Measurements from ENCODE around the gene STRBP. TPM values are rescaled to one million over a fixed set of nuclear protein-coding genes. Genes with fewer than 3 reads are reported as not detected.
"Not testable (repeated sequence)": the region's sequence is repeated elsewhere in the genome, so short reads cannot be mapped to it uniquely, and the experiment has no call there.

Gene STRBP
- total RNA-seq, 4 donors from 2014 or later, result 10.6 to 18.4 (median 14.5) TPM

DNA sequence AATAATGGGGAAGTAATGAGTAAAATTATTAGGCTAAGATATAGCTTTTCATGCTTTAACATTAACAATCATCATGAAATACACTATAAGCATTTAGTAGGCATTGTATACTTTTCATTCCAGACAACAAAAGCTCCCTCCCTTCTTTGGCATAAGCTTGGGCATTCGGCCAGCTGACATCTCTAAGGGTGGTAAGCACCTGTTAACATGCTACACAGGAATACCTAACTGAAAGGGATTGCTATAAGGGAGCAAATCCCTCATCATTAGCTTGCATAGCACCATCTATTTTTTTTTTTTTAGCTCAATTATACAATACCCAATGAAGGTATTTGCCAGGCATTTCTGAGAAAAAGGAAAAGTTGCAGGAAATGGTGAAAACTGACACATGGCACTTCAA lies 16.6 kb downstream of the STRBP start:
- no peak for DNase-seq (ENCODE audit: low spot score in 2 of 2)
- H3K4me3 ChIP-seq, result no peak overlapping the region
- no peaks in the 10 kb centered on the region for H3K4me1 ChIP-seq
- no peaks in the 10 kb centered on the region for H3K36me3 ChIP-seq
- H3K27me3 ChIP-seq, result no peaks in the 10 kb centered on the region
- no peak overlapping the region for H3K27ac ChIP-seq
- 69% methylated on average over 1 of the region's 1 CpG for WGBS
- no peak for TF ChIP-seq EP300 (IDR thresholded peaks at IDR 0.05)
- no peak for TF ChIP-seq POLR2AphosphoS5 (IDR thresholded peaks at IDR 0.05)
- TF ChIP-seq POLR2A (IDR thresholded peaks at IDR 0.05), result no peak
- TF ChIP-seq, protein P1, sequence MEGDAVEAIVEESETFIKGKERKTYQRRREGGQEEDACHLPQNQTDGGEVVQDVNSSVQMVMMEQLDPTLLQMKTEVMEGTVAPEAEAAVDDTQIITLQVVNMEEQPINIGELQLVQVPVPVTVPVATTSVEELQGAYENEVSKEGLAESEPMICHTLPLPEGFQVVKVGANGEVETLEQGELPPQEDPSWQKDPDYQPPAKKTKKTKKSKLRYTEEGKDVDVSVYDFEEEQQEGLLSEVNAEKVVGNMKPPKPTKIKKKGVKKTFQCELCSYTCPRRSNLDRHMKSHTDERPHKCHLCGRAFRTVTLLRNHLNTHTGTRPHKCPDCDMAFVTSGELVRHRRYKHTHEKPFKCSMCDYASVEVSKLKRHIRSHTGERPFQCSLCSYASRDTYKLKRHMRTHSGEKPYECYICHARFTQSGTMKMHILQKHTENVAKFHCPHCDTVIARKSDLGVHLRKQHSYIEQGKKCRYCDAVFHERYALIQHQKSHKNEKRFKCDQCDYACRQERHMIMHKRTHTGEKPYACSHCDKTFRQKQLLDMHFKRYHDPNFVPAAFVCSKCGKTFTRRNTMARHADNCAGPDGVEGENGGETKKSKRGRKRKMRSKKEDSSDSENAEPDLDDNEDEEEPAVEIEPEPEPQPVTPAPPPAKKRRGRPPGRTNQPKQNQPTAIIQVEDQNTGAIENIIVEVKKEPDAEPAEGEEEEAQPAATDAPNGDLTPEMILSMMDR (IDR thresholded peaks at IDR 0.05), result no peak
- H3K9me3 ChIP-seq, result no peaks in the 10 kb centered on the region

DNA sequence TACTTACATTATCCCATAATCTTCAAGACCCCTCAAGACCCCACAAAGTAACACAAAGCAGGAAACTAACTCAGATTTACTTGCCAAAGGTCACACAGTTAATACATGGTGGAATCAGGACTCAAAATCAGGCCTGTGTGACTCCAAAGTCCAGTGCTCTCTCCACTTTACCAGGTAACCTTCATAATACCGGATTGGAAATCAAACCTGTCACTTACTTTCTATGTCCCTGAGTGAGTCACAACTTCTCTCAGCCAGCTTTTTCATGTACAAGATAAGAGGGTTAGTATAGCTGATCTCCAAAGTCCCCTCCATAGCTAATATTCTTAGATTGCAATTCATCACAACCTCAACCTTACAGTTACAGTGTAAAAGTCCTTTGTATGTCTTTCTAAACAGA lies 17.1 kb downstream of the STRBP start:
- Histone ChIP-seq H3K9me3 (no peaks in the 10 kb centered on the region), H3K4me3 (no peak overlapping the region), H3K36me3 (no peaks in the 10 kb centered on the region), H3K27me3 (no peaks in the 10 kb centered on the region), H3K4me1 (no peaks in the 10 kb centered on the region), H3K27ac (no peak overlapping the region)
- TF ChIP-seq POLR2A (IDR thresholded peaks at IDR 0.05) (no peak), POLR2AphosphoS5 (IDR thresholded peaks at IDR 0.05) (no peak), EP300 (IDR thresholded peaks at IDR 0.05) (no peak)
- TF ChIP-seq, protein P1 (IDR thresholded peaks at IDR 0.05), result no peak
- DNase-seq (ENCODE audit: low spot score in 2 of 2), result no peak
- WGBS, result 87% methylated on average over 1 of the region's 1 CpG

DNA sequence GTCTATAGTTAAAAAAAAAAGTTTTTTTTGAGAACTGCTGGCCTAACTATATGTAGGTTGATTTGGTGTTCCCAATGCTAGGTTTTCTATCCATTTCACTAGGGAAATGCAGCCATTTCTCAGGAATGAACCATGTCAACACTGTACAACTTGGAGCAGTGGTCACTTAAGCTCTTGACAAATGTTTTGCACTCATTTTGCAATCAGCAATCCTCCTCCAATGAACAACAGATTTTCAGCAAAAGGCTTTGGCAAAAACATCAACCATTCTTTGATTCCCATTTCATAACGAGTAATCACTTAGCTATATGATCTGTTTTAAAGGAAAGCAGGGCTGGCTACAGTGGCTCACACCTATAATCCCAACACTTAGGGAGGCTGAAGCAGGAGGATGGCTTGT lies 17.9 kb downstream of the STRBP start:
- 86% methylated on average over 1 of the region's 1 CpG for WGBS
- Histone ChIP-seq H3K36me3 (no peaks in the 10 kb centered on the region), H3K4me1 (no peaks in the 10 kb centered on the region), H3K27me3 (no peaks in the 10 kb centered on the region), H3K9me3 (no peaks in the 10 kb centered on the region), H3K27ac (no peak overlapping the region), H3K4me3 (no peak overlapping the region)
- TF ChIP-seq POLR2A (IDR thresholded peaks at IDR 0.05), result no peak
- TF ChIP-seq, protein P1 (IDR thresholded peaks at IDR 0.05), result no peak
- TF ChIP-seq POLR2AphosphoS5 (IDR thresholded peaks at IDR 0.05), result no peak
- no peak for TF ChIP-seq EP300 (IDR thresholded peaks at IDR 0.05)
- DNase-seq (ENCODE audit: low spot score in 2 of 2), result no peak

DNA sequence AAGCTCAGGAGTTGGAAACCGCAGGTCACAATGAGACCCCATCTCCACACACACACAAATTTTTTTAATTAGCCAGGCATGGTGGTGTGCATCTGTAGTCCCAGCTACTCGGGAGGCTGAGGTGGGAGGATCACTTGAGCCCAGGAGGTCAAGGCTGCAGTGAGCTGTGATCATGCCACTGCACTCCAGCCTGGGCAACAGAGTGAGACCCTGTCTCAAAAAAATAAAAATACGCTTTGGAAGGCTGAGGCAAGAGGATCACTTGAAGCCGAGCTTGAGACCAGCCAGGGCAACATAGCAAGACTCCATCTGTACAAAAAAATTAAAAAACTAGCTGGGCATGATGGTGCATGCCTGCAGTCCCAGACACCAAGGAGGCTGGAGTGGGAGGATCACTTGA lies 19.2 kb downstream of the STRBP start:
- DNase-seq (ENCODE audit: low spot score in 2 of 2); H3K36me3 ChIP-seq; H3K27ac ChIP-seq; H3K9me3 ChIP-seq; H3K4me1 ChIP-seq; H3K4me3 ChIP-seq; H3K27me3 ChIP-seq: not testable (repeated sequence)
- WGBS, result 75% methylated on average over 4 of the region's 4 CpGs

DNA sequence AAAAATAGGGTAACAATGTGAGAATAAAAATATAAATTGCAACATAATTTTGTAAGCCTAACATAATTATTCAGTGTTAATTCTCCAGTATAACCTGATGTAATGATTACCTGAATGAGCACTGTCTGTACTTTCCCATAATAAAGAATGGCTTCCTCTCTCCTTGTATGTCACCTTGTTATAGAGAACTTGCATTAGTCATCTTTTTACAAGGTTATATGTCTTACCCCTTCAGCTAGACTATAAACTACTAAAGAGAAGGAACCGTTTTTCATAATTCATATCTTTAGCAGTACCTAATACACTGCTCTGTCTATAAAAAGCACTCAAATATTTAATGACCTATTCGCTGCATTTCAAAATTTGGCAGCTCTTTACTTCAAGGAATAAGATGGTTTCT lies 19.8 kb downstream of the STRBP start:
- TF ChIP-seq, protein P1 (IDR thresholded peaks at IDR 0.05), result no peak
- no peak for TF ChIP-seq EP300 (IDR thresholded peaks at IDR 0.05)
- no peak for TF ChIP-seq POLR2A (IDR thresholded peaks at IDR 0.05)
- no peak for TF ChIP-seq POLR2AphosphoS5 (IDR thresholded peaks at IDR 0.05)
- WGBS, result 82% methylated on average over 2 of the region's 2 CpGs
- DNase-seq (ENCODE audit: low spot score in 2 of 2), result no peak
- H3K4me3 ChIP-seq, result no peak overlapping the region
- H3K36me3 ChIP-seq, result no peaks in the 10 kb centered on the region
- no peaks in the 10 kb centered on the region for H3K27me3 ChIP-seq
- H3K4me1 ChIP-seq, result no peaks in the 10 kb centered on the region
- no peak overlapping the region for H3K27ac ChIP-seq
- no peaks in the 10 kb centered on the region for H3K9me3 ChIP-seq

DNA sequence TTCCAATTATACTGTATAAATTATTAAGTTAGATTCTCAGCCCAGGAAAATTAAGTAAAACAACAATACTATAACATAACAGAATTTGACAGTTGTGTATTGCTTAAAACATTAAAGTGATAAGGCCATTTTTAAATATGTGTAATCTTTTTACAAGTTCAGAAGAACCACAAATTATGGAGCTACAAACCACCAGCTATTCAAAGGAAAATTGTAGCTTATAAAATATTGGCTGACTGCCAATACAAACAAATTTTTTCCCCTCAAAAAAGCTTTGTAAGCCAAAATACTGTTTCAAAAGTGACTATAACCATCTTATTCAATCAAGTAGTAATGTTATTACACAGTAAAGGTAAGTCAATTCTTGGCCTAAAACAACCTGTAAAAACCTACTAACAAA lies 21.9 kb downstream of the STRBP start:
- no peaks in the 10 kb centered on the region for H3K9me3 ChIP-seq
- no peak overlapping the region for H3K4me3 ChIP-seq
- no peak for DNase-seq (ENCODE audit: low spot score in 2 of 2)
- no peak for TF ChIP-seq POLR2AphosphoS5 (IDR thresholded peaks at IDR 0.05)
- no peak for TF ChIP-seq POLR2A (IDR thresholded peaks at IDR 0.05)
- TF ChIP-seq, protein P1 (IDR thresholded peaks at IDR 0.05), result no peak
- TF ChIP-seq EP300 (IDR thresholded peaks at IDR 0.05), result no peak
- no peaks in the 10 kb centered on the region for H3K4me1 ChIP-seq
- H3K27ac ChIP-seq, result no peak overlapping the region
- no peaks in the 10 kb centered on the region for H3K36me3 ChIP-seq
- no peaks in the 10 kb centered on the region for H3K27me3 ChIP-seq

All from suprapubic skin (tissue), 4 donors.